HG02678 (cell line): ENCODE data around the gene KIAA1328.
"Not testable (repeated sequence)": the region's sequence is repeated elsewhere in the genome, so short reads cannot be mapped to it uniquely, and the experiment has no call there.

Experiments
- ATAC-seq: cut with Tn5 transposase; IDR thresholded peaks from one replicate; pipeline ENCODE4 v1.9.1; 2021; ENCODE audit warnings: mild to moderate bottlenecking, moderate library complexity; ENCODE audit not compliant: unreplicated experiment

KIAA1328 gene

DNA sequence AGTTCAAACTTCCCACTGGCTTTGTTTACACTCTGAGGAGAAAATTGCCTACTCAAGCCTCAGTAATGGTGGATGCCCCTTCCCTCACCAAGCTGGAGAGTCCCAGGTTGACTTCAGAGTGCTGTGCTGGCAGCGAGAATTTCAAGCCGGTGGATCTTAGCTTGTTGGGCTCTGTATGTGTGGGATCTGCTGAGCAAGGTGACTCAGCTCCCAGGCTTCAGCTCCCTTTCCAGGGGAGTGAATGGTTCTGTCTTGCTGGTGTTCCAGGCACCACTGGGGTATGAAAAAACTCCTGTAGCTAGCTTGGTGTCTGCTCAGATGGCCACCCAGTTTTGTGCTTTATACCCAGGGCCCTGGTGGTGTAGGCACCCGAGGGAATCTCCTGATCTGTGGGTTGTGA lies 50.9 kb downstream of the KIAA1328 start:
- not testable (repeated sequence) for ATAC-seq

DNA sequence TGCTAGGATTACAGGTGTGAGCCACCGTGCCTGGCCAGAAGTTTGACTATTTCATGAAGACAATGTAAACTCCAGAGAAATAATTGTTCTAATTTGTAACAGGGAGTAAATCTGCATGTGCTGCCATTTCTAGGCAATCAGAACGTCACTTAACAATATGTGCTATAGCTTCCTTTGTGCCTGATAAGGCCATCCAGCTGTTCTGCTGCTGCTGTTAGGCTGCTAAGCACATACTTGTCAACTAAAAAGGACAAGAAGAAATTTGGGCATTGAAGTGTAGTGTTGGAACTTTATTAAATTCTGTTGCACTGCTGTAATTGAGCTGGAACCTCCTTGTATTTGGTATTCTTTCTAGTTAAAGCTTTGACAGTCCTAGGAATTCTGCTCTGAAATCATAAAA lies 57.1 kb downstream of the KIAA1328 start:
- no peak for ATAC-seq

DNA sequence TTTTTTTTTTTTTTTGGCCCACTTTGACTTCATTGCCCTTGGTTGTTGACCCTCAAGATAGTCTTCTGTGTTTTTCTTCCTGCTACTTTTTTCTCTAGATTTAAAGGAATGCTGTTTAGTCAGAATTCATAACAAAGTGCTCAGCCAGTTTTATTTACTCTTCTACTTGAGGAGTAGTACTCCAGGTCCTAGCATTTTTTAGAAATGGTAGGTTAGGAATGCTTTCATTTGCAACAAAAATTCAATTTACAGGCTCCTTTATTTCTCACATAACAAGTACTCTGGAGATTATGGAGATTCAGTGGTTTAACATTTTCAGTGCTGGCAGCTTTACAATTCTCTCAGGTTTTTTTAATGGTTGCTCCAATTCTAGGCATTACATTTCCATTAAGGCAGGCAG lies 58.2 kb downstream of the KIAA1328 start:
- no peak for ATAC-seq

DNA sequence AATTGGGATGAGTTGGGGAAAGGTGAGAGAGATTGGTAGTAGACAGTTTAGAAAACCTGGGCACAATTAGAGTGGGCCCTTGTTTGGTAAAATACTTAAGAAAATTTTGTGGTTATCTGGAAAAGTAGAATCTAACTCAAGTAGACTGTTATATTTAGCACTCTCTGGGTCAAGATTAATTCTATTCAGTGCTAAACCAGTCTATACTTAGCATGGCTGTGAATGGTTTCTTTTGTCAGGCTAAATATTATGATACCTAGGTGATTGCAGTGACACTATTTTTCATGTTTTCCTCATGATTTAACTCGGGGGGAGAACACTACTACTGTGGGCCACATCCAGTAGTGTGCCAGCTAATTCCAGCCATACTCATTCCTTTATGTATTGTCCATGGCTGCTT lies 58.9 kb downstream of the KIAA1328 start:
- no peak for ATAC-seq

DNA sequence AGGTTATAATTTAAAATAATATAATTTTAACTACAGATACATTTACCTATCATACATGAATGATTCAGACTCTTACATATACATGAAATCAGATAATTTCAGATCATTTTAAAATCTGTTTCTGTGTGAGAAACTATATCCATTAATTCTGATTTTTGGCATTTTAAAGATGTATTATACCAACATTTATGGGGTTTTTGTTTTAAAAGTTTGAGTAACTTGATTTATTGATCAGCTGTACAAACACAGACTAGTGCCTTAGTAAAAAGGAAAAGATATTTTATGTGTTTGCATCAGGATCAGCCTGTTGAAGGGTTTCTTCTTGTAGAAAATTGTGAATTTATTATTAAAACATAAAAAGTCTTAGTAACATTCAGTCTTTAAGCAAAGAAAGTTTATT lies 59.9 kb downstream of the KIAA1328 start:
- no peak for ATAC-seq

DNA sequence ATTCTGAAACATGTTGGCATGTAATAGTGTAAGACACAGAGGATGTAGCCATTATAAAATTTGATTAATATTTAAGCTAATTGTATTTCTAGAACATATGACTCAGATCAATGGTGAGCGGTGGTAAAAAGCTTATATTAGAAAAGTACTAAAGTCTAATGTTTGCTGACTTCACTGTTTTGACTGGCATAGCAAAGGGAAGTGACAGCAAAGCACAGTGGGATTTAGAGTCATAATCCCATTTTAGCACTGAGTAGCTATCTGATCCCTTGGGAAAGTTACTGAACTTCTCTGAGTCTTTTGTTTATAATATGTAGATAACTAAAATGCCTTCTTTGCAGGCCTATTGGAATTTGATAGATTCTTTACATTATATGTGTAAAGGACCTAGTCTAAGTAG lies 60.4 kb downstream of the KIAA1328 start:
- ATAC-seq, result no peak

DNA sequence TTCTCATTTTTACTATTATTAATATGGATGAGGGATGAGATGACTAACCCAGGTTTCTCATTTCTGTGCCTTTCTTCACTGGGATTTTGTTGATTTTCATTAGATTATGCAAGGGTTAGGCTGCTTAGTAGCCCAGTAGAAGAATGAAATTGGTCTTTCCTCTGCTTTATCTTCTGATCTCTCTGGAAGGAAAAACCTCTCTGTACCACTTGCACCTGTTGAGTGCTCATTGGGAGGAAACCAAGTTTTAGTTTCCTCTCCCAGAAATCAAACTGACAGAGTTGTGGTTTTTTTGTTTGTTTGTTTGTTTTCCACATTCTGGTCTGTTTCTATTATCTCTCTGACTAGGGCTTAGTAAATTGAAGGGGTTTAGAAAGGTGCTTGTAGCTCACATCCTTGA lies 60.8 kb downstream of the KIAA1328 start:
- ATAC-seq, result no peak

DNA sequence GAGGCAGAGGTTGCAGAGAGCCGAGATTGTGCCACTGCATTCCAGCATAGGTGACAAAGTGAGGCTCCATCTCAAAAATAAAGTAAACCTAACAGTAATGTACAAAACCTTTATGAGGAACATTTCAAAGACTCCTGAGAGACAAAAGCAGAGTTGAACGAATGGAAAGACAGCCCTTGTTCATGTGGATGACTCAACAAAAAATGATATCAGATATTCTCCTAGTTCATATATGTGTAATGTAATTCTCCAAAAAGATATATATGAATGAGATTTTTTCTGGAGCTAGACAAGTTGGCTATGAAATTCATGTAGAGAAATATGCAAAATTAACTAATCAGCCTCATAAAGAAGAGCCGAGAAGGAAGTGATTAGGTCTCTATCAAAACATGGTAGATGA lies 61.7 kb downstream of the KIAA1328 start:
- ATAC-seq, result no peak

DNA sequence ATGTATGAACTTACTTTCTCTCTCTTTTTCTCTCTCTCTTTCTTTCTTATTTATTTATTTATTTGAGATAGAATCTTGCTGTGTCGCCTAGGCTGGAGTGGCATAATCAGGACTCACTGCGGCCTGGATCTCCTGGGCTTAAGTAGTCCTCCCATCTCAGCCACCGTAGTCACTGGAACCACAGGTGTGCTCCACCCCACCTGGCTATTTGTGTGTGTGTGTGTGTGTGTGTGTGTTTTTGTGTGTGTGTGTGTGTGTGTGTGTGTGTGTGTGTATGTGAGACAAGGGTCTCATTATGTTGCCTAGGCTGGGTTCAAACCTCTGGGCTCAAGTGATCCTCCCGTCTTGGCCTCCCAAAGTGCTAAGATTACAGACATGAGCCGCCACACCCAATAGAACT lies 64.3 kb downstream of the KIAA1328 start:
- no peak for ATAC-seq

DNA sequence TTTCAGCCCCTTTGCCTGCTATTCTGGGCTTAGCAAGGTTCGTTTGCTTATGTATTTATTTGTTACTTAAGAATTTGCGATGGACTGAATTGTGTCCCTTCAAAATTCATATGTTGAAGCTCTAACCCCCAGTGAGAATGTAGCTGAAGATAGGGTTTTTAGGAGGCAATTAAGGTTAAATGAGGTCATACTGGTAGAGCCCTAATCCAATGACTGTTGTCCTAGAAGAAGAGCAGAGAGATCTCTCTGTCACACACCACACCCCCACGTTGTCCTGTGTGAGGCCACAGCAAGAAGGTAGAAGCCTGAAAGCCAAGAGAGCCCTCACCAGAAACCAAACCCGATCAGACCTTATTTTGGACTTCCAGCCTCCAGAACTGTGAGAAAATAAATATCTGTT lies 66.7 kb downstream of the KIAA1328 start:
- no peak for ATAC-seq

DNA sequence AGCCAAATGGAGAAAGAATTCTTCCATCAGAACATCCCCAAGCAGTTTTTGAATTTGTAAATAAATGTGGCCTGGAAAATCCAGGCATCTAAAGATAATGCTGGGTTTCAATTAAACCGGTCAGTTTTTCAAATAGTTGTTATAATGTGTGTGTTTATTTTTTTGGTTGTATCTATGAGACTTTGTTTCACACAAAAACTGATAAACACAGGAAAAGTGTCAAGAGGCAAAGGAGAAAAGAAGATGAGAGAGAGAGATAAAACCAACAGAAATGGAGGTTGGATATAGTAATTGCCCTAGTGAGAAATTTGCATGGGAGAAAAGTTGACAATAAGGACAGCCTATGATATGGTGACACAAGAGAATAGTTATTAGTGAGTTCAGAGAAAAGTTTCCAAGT lies 68.3 kb downstream of the KIAA1328 start:
- ATAC-seq, result no peak

DNA sequence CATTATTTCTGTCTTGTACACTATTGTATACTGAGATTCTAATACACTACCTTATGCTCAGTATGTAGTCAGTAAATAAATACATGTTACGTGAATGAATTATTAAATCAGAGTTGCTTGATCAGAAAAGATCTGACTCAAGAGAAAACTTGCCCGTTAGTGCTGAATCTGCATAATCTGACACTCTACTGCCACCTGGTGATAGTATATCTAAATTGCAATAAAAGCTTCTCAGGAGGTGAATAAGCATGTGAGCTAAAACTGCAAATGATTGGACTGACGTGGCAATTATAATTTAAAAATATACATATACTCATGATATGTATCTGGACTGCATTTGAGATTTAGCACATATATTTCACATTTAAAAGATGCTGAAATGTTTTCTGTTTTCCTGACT lies 70.4 kb downstream of the KIAA1328 start:
- ATAC-seq, result no peak

DNA sequence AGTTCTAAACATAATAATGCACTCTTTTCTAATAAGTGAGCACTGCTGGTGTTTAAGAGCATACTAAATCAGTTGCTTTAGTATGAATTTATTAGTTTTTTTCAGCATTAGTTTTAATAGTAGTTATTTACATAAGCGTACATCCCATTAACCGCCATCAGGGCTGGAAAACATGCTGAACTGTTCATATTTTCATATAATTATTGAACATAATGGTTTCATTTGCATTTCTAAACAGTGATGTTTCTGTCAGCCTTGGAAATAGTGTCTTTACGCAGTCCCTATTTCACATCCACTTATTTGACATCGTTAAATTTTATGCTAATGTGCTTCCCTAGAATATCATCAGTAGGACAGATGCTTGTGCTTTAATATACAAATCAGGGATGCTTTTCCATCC lies 71.5 kb downstream of the KIAA1328 start:
- no peak for ATAC-seq

DNA sequence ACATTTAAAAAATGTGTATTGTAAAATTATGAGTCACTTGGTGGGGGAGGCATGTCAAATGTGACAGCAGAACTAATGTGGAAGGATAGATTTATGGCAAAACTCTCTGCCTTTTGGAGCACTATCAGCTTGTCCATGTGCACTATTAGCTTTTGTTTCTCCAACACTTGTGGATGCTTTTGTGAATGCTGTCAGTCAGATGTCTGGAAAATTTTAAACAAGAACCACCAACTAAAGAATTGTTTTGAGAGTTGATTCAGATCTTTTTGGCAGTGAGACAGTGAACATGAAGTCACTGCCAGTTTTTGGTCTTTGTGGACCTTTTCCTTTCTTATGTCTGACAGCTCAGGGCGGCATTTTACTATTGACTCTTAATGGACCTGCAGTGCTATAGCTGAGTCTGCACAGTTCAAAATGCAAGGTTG lies 72.4 kb downstream of the KIAA1328 start:
- no peak for ATAC-seq

DNA sequence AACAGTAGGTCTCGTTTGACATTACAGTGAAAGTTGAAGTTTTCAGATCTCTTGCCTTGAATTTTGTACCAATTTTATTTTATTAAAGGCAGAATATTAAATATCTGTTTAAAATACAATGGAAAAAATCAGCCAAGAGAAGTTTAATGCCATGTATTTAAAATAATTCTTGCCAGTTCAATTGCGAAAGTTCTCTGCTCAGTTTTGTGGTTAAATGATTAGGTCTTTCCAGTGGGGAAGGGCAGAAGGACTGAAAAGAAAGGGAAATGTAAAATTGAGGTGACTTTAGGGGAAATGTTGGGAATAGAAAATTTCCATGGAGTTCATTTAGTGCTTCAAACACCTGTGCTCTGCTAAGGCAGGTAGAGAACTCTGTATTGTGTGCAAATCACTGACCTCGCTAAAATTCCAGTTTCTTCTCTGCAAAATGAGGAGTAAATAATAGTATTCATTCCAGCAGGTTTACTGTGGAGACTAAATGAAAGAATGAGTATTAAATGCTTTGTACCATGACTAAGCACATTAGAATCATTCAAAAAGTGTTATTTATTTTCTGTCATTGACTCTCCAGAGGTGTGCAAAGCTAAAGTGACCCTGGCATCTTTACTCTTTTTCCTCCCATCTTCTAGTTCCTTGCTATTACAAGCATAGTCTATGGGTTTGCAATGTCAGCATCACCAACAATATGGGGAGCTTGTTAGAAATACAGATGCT lies 74.4 kb downstream of the KIAA1328 start:
- ATAC-seq, result no peak

DNA sequence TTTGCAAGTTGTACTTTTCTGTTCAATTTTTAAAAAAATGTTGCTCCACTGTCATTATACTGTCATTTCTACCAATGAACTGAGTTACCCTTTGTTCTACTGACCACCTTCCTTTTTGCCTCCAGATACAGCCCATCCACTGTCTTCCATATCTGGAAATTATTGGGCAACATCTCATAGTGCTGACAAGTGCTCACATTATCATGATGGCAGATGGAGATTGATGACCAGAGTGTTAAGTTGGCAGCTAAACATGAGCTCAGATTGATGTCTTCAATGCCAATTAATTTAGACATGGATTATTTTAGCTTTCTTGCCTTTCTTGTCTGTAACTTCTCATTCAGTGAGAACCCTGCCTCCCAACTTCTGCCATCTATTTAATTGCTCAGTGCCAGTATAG lies 76.6 kb downstream of the KIAA1328 start:
- ATAC-seq, result no peak

DNA sequence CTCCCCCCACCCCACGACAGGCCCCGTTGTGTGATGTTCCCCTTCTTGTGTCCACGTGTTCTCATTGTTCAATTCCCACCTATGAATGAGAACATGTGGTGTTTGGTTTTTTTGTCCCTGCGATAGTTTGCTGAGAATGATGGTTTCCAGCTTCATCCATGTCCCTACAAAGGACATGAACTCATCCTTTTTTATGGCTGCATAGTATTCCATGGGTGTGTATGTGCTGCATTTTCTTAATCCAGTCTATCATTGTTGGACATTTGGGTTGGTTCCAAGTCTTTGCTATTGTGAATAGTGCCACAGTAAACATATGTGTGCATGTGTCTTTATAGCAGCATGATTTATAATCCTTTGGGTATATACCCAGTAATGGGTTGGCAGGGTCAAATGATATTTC lies 80.4 kb downstream of the KIAA1328 start:
- ATAC-seq, result not testable (repeated sequence)

DNA sequence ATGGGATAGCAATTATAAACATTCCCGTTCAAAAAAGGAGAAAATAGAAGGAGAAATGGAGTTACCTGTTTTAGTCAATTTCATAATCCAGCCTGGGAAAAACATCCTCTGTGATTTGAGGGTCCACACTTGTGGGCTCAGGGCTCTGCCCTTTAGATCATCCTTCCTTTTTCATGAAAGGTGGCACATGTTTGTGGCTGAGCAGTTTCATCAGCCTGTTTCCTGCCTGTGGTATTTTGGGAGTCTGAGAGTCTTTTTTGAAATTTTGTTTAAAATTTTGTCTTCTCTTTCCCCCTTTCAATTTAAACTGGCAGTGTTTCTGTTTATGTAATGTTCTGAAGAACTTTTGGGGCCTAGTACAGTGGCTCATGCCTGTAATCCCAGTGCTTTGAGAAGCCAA lies 84.0 kb downstream of the KIAA1328 start:
- no peak for ATAC-seq

DNA sequence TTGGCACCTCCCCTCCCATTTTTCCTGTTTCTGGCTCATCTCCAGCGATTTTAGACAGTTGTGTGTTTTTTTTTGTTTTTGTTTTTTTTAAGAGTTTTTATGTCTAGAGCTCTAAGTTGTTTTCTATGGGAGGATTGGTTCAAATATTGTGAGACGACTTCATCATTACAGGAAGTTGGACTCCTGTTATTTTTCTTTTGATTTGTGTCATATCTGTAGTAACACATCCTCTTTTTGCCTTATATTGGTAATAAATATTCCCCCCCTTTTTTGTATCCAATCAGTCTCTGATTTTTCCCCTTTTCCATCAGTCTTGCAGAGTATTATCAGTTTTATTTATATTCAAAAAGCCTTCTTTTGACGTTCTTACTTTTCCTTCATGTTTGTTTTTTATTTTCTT lies 89.0 kb downstream of the KIAA1328 start:
- no peak for ATAC-seq

DNA sequence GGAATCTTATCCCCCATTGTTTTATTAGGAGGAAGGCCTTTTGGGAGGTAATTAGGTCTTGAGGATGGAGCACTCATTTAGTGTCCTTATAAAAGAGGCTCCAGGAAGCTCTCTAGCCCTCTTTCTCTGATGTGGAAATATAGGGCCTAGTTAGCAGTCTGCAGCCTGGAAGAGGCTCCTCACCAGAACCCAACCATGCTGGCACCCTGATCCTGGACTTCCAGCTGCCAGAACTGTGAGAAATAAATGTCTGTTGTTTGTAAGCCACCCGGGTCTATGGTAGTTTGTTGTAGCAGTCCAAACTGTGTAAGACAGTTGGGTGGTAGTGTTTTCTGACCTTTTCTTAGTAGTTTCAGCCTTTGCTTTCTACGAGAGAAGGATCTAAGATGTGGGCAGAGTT lies 100.7 kb downstream of the KIAA1328 start:
- no peak for ATAC-seq

DNA sequence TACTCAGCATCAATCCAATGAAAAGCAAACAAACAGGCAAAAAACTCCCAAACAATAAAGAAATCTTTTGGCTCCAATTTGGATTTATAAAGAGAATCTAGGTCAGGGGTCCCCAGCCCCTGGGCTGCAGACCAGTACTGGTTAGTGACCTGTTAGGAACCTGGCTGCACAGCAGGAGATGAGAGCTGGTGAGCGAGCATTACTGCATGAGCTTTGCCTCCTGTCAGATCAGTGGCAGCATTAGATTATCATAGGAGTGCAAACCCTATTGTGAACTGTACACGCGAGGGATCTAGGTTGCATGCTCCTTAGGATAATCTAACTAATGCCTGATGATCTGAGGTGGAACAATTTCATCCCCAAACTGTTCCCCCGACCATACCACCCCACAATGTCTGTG lies 102.2 kb downstream of the KIAA1328 start:
- ATAC-seq, result no peak

DNA sequence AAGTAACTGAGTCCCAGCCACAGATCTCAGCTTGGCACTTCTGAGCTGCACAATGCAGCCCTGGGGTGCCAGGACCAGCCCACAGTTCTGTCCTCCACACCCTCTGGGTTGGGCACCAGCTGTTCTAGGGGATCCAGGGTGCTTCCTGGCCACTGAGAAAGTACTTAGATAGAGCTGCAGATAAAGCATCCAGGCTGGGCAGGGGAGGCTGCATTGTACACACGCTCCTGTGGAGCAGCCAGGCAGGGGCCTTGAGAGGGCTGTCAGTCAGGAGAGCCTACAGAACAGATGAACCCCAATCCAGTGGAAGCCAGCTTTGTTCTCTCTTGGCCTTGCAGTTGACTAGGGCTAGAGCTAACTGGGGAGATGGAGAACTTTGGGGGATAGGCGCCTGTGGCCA lies 104.6 kb downstream of the KIAA1328 start:
- no peak for ATAC-seq

DNA sequence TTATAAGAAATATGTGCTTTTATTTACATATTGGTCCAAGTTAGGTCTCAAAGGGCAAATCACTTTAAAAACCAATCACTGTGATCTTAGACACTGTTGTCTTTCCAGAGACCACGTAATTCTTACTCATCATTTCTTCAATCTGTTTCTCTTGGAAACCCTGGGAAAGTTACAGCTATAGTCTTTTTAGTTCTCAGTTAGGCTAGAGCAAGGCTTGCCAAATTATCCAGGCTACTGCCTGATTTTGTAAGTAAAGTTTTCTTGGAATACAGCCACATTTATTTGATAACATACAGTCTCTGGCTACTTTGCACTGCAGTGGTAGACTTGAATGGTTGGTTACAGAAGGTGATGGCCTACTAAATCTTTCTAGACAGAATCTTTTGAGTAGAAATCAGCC lies 106.0 kb downstream of the KIAA1328 start:
- ATAC-seq, result no peak
